HepG2 (cell line): ENCODE measurements around the gene SLC38A2. TPM values are rescaled to one million over a fixed set of nuclear protein-coding genes. Genes with fewer than 3 reads are reported as not detected.

Experiments
- ATAC-seq: fragments of 200-7000 bp; cut with Tn5 transposase; 3 replicates; pipeline ENCODE4 v1.9.1; 2020; ENCODE audit warnings: mild to moderate bottlenecking, moderate library complexity
- BruUV-seq: library from RNA; stranded (reverse); fragments of 400-500 nt; replicated peaks from 2 replicates; lab custom pipeline; 2021; lab: Mats Ljungman, UMichigan
- CTCF ChIA-PET: fragments of 300-600 bp; formaldehyde crosslinking; extraction: SDS; loops from one replicate; lab custom pipeline; 2021; ENCODE audit warnings: low total read pairs, inconsistent platforms, low intra/inter-chr PET ratio; lab: Yijun Ruan, JAX
- POLR2A ChIA-PET: fragments of 350-600 bp; sonication (Branson Sonifier 250); formaldehyde crosslinking; loops from one replicate; lab custom pipeline; 2020; ENCODE audit warnings: antibody characterized with exemption, inconsistent platforms; lab: Yijun Ruan, JAX
- DNase-seq: peaks from one replicate; pipeline ENCODE4 v3.0.0-alpha.2; 2015; ENCODE audit warnings: low spot score
- FAIRE-seq: peaks from 3 replicates; lab custom pipeline; 2011; peaks lifted over from hg19 to GRCh38; lab: Jason Lieb, UNC
- H2AFZ ChIP-seq: one replicate; pipeline ENCODE4 v1.6.1; 2011; ENCODE audit warnings: low read length, inconsistent platforms
- H3K27ac ChIP-seq: fragments of 300-600 bp; 3 replicates; pipeline ENCODE4 v1.8.0; 2011; ENCODE audit warnings: mixed run types, mild to moderate bottlenecking, mixed read lengths, low read length, inconsistent platforms; ENCODE audit not compliant: insufficient read depth; ENCODE audit errors: extremely low read length
- H3K27me3 ChIP-seq, 2 experiments: fragments of 200-600 bp in 1 of 2; 2 replicates in 1 of 2; 3 replicates in 1 of 2; pipeline versions ENCODE4 v1.6.0 to v1.8.0; 2011; ENCODE audit warnings: low read length in 2 of 2, mild to moderate bottlenecking in 2 of 2, moderate library complexity in 2 of 2, inconsistent platforms in 1 of 2; ENCODE audit not compliant: insufficient read depth in 2 of 2, control insufficient read depth in 1 of 2
- H3K36me3 ChIP-seq, 2 experiments: fragments of 200-600 bp in 1 of 2; replicated peaks in 1 of 2; 2 replicates in 1 of 2; 3 replicates in 1 of 2; pipeline versions ENCODE4 v1.5.1 to v1.8.0; 2011; ENCODE audit warnings: low read length in 2 of 2, inconsistent platforms in 1 of 2; ENCODE audit not compliant: insufficient read depth in 2 of 2, control insufficient read depth in 1 of 2
- H3K4me1 ChIP-seq: 2 replicates; pipeline ENCODE4 v1.5.1; 2012; ENCODE audit warnings: low read length, inconsistent platforms; ENCODE audit not compliant: insufficient read depth
- H3K4me2 ChIP-seq: 2 replicates; pipeline ENCODE4 v1.6.0; 2011; ENCODE audit warnings: low read depth, low read length, inconsistent platforms
- H3K4me3 ChIP-seq, 3 experiments: fragments of 200-600 bp in 1 of 3; sonication (generic), shearing (Covaris generic) in 1 of 3; replicated peaks in 1 of 3; 2 replicates each; pipeline ENCODE4 v1.5.1; 2011 to 2016; ENCODE audit warnings: low read length in 3 of 3, inconsistent platforms in 2 of 3, low read depth in 2 of 3, mild to moderate bottlenecking in 2 of 3, control low read depth in 1 of 3, mixed read lengths in 1 of 3; ENCODE audit not compliant: insufficient read depth in 1 of 3
- H3K79me2 ChIP-seq: one replicate; pipeline ENCODE4 v1.6.1; 2011; ENCODE audit warnings: low read length, inconsistent platforms; ENCODE audit not compliant: insufficient read depth
- H3K9ac ChIP-seq: 2 replicates; pipeline ENCODE4 v1.6.0; 2011; ENCODE audit warnings: mild to moderate bottlenecking, low read depth, low read length, inconsistent platforms; ENCODE audit not compliant: insufficient read depth
- H3K9me3 ChIP-seq: 2 replicates; pipeline ENCODE4 v1.5.1; 2012; ENCODE audit warnings: mild to moderate bottlenecking, low read length
- H4K20me1 ChIP-seq: 2 replicates; pipeline ENCODE4 v1.6.0; 2011; ENCODE audit warnings: inconsistent platforms, mild to moderate bottlenecking, low read length, moderate library complexity; ENCODE audit not compliant: insufficient read depth
- BRCA1 ChIP-seq: sonication (generic); formaldehyde crosslinking; IDR thresholded peaks from 2 replicates; pipeline ENCODE4 v1.4.0; 2020; ENCODE audit warnings: missing genetic modification reagents
- CEBPB ChIP-seq: IDR thresholded peaks from 2 replicates; pipeline ENCODE4 v1.6.1; 2011; ENCODE audit warnings: low read depth, low read length, improper control_type of control experiment, borderline replicate concordance
- ELF3 ChIP-seq: IDR thresholded peaks from 2 replicates; pipeline ENCODE4 v1.6.1; 2016; ENCODE audit warnings: missing genetic modification reagents, missing compliant biosample characterization
- FOXJ3 ChIP-seq: sonication (generic); formaldehyde crosslinking; IDR thresholded peaks from 2 replicates; pipeline ENCODE4 v1.4.0; 2020; ENCODE audit warnings: missing genetic modification reagents, mild to moderate bottlenecking, borderline replicate concordance
- MED1 ChIP-seq: sonication (generic); formaldehyde crosslinking; IDR thresholded peaks from 2 replicates; pipeline ENCODE4 v1.4.0; 2020; ENCODE audit warnings: missing genetic modification reagents
- MED8 ChIP-seq: sonication (generic); formaldehyde crosslinking; IDR thresholded peaks from 2 replicates; pipeline ENCODE4 v1.8.1; 2023; ENCODE audit warnings: mild to moderate bottlenecking, missing genetic modification reagents; ENCODE audit not compliant: insufficient replicate concordance
- MEIS2 ChIP-seq: sonication (generic); formaldehyde crosslinking; IDR thresholded peaks from 2 replicates; pipeline ENCODE4 v1.9.0; 2021; ENCODE audit warnings: mild to moderate bottlenecking, missing genetic modification reagents
- NFATC3 ChIP-seq: sonication (generic); formaldehyde crosslinking; IDR thresholded peaks from 2 replicates; pipeline ENCODE4 v1.5.1; 2020; ENCODE audit warnings: mild to moderate bottlenecking, missing genetic modification reagents
- NFE2L1 ChIP-seq: sonication (generic); formaldehyde crosslinking; IDR thresholded peaks from 2 replicates; pipeline ENCODE4 v1.4.0; 2020; ENCODE audit warnings: missing genetic modification reagents, mild to moderate bottlenecking, borderline replicate concordance
- PCBP1 ChIP-seq: fragments of 200-400 bp; formaldehyde crosslinking; IDR thresholded peaks from 2 replicates; pipeline ENCODE4 v1.6.1; 2017; ENCODE audit warnings: mild to moderate bottlenecking, low read depth, low read length, borderline replicate concordance
- SP140L ChIP-seq: sonication (generic); formaldehyde crosslinking; IDR thresholded peaks from 2 replicates; pipeline ENCODE4 v1.4.0; 2020; ENCODE audit warnings: missing genetic modification reagents, borderline replicate concordance
- SP5 ChIP-seq: IDR thresholded peaks from 2 replicates; pipeline ENCODE4 v1.6.1; 2016; ENCODE audit warnings: low read depth, borderline replicate concordance
- TBX3 ChIP-seq: fragments of 450-650 bp; IDR thresholded peaks from 2 replicates; pipeline ENCODE4 v1.6.1; 2017; ENCODE audit warnings: antibody characterized with exemption, mild to moderate bottlenecking, inconsistent platforms, borderline replicate concordance
- THAP11 ChIP-seq: IDR thresholded peaks from 2 replicates; pipeline ENCODE4 v1.6.1; 2016; ENCODE audit warnings: missing biosample characterization, missing genetic modification reagents
- WGBS: methylation state at CpG from one replicate; pipeline ENCODE4 v1.1.6; 2017; ENCODE audit warnings: low lambda C conversion rate; 5-methylcytosine and 5-hydroxymethylcytosine counted together
- in situ Hi-C: cut with HindIII; loops from 2 replicates; pipeline ENCODE4 v1.10.0; 2017; ENCODE audit warnings: low pct_unique_long_range_greater_than_20kb; ENCODE audit not compliant: extremely low pct_ligation_motif_present
- intact Hi-C: fragments of 100-400 bp; cut with micrococcal nuclease; formaldehyde crosslinking; loops from one replicate; pipeline ENCODE4 v1.10.0; 2022; ENCODE audit not compliant: unreplicated experiment
- polyA plus RNA-seq, 8 experiments: library from polyadenylated mRNA; depleted of rRNA in 3 of 8; stranded (reverse) in 7 of 8; unstranded in 1 of 8; fragments of >200 nt; fragmentation: Illumina TruSeq in 4 of 8; extraction: Trizol in 4 of 8; gene quantifications; 2 replicates each; pipeline versions ENCODE4 v1.2.1 to v1.2.3, GENCODE V29; 2011 to 2016; ENCODE audit warnings: low read depth in 4 of 8, missing spikeins in 1 of 8, mixed read lengths in 1 of 8; ENCODE audit not compliant: insufficient read depth in 1 of 8
- total RNA-seq, 5 experiments: library from RNA; depleted of rRNA; stranded (reverse); fragments of >200 nt; fragmentation: Illumina TruSeq; extraction: Trizol; gene quantifications; 2 replicates each; pipeline ENCODE4 v1.2.3, GENCODE V29; 2016; ENCODE audit warnings: low read depth in 1 of 5
- TF ChIP-seq, protein P1 (sequence below): sonication (generic); formaldehyde crosslinking; IDR thresholded peaks from 2 replicates; pipeline ENCODE4 v1.8.1; 2023; ENCODE audit warnings: missing genetic modification reagents, inconsistent platforms, borderline replicate concordance
- TF ChIP-seq, protein P2 (sequence below): IDR thresholded peaks from 2 replicates; pipeline ENCODE4 v1.6.1; 2016; ENCODE audit warnings: mild to moderate bottlenecking, missing biosample characterization, missing genetic modification reagents
- TF ChIP-seq, protein P3 (sequence below): sonication (generic); formaldehyde crosslinking; IDR thresholded peaks from 2 replicates; pipeline ENCODE4 v1.4.0; 2020; ENCODE audit warnings: missing genetic modification reagents

The SLC38A2 gene
- total and polyA plus RNA-seq, 2 of the 13 experiments (the other 11 are each of a cell fraction or from before 2014, with no cell fraction given): 368 to 880 TPM

DNA sequence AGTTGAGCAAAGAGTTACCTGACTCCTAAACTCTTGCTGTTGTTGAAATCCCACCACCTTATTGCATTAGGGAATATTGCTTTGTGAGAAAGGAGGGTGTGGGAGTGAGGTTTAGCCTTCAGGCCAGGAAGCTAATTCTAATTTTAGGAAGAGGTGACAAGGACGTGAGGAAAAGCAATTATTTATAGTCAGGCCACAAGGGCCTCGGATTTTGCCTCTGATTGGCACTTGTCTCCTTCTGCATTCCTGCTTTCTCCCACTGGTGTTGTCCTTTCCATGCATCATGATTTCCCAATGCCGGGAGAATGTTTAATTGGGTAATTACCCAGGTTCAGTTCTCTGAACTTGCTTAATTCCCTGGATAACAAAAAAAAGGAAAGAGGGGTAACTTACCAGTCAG lies 37.9 kb upstream of the SLC38A2 start:
- Histone ChIP-seq H3K79me2 (no peaks in the 10 kb centered on the region), H3K27me3 (no peaks in the 10 kb centered on the region), H4K20me1 (no peaks in the 10 kb centered on the region), H2AFZ (no peak overlapping the region), H3K9ac (no peak overlapping the region)
- POLR2A ChIA-PET: no interaction called here
- ATAC-seq: no peak
- intact Hi-C loops: no loop called here
- TF ChIP-seq FOXJ3: no peak
- TF ChIP-seq NFE2L1 (CRISPR knock-in tag): no peak
- TF ChIP-seq MED8 (CRISPR knock-in tag): no peak
- TF ChIP-seq MEIS2 (CRISPR knock-in tag): no peak
- TF ChIP-seq ELF3 (CRISPR knock-in tag): no peak
- TF ChIP-seq CEBPB: no peak
- TF ChIP-seq SP5 (CRISPR knock-in tag): no peak
- no peak for TF ChIP-seq SP140L (CRISPR knock-in tag)
- TF ChIP-seq NFATC3 (CRISPR knock-in tag): no peak
- TF ChIP-seq, protein P1, sequence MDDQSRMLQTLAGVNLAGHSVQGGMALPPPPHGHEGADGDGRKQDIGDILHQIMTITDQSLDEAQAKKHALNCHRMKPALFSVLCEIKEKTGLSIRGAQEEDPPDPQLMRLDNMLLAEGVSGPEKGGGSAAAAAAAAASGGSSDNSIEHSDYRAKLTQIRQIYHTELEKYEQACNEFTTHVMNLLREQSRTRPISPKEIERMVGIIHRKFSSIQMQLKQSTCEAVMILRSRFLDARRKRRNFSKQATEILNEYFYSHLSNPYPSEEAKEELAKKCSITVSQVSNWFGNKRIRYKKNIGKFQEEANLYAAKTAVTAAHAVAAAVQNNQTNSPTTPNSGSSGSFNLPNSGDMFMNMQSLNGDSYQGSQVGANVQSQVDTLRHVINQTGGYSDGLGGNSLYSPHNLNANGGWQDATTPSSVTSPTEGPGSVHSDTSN (CRISPR knock-in tag): no peak
- no peak for TF ChIP-seq BRCA1 (CRISPR knock-in tag)
- TF ChIP-seq THAP11 (CRISPR knock-in tag): no peak
- no peak for TF ChIP-seq TBX3
- TF ChIP-seq, protein P2, sequence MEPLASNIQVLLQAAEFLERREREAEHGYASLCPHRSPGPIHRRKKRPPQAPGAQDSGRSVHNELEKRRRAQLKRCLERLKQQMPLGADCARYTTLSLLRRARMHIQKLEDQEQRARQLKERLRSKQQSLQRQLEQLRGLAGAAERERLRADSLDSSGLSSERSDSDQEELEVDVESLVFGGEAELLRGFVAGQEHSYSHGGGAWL (CRISPR knock-in tag): no peak
- no peak for TF ChIP-seq PCBP1
- TF ChIP-seq, protein P3, sequence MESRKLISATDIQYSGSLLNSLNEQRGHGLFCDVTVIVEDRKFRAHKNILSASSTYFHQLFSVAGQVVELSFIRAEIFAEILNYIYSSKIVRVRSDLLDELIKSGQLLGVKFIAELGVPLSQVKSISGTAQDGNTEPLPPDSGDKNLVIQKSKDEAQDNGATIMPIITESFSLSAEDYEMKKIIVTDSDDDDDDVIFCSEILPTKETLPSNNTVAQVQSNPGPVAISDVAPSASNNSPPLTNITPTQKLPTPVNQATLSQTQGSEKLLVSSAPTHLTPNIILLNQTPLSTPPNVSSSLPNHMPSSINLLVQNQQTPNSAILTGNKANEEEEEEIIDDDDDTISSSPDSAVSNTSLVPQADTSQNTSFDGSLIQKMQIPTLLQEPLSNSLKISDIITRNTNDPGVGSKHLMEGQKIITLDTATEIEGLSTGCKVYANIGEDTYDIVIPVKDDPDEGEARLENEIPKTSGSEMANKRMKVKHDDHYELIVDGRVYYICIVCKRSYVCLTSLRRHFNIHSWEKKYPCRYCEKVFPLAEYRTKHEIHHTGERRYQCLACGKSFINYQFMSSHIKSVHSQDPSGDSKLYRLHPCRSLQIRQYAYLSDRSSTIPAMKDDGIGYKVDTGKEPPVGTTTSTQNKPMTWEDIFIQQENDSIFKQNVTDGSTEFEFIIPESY (CRISPR knock-in tag): no peak
- no peak for TF ChIP-seq MED1 (CRISPR knock-in tag)
- TF ChIP-seq, all 625 proteins: peak for 0
- Histone ChIP-seq H3K4me3 (no peak overlapping the region), H3K4me2 (no peak overlapping the region), H3K9me3 (no peaks in the 10 kb centered on the region), H3K36me3 (no peaks in the 10 kb centered on the region), H3K27ac (no peak overlapping the region), H3K4me1 (peaks cover 23% of the 10 kb centered on the region)
- no peak for FAIRE-seq
- 100% methylated on average over 3 of the region's 3 CpGs for WGBS
- CTCF ChIA-PET: no interaction called here
- in situ Hi-C loops: no loop called here
- DNase-seq: no peak
- BruUV-seq: no TSS peak
